Fibroblast of lung (primary cell): ENCODE data around the gene MYO1E. TPM values are rescaled to one million over a fixed set of nuclear protein-coding genes. Genes with fewer than 3 reads are reported as not detected.
A peak's percentile ranks its signal among the peaks of the same experiment; 100 is the strongest.

Experiments used
- DNase-seq, 2 donors: peaks; one replicate each; pipeline versions ENCODE4 v3.0.0 to v3.0.0-alpha.2; 2010; ENCODE audit warnings: low read depth in 2 of 2
- H2AFZ ChIP-seq: 2 replicates; pipeline ENCODE4 v1.5.1; 2012; ENCODE audit warnings: low read length, control low read depth, inconsistent platforms
- H3K27ac ChIP-seq: 2 replicates; pipeline ENCODE4 v1.5.1; 2011; ENCODE audit warnings: low read length, control low read depth; ENCODE audit not compliant: insufficient read depth
- H3K27me3 ChIP-seq: 2 replicates; pipeline ENCODE4 v1.5.1; 2011; ENCODE audit warnings: mild to moderate bottlenecking, low read length; ENCODE audit not compliant: control insufficient read depth, insufficient read depth
- H3K36me3 ChIP-seq: 2 replicates; pipeline ENCODE4 v1.5.1; 2011; ENCODE audit warnings: low read length; ENCODE audit not compliant: control insufficient read depth, insufficient read depth
- H3K4me1 ChIP-seq: 2 replicates; pipeline ENCODE4 v1.5.1; 2011; ENCODE audit warnings: low read length; ENCODE audit not compliant: control insufficient read depth, insufficient read depth; ENCODE audit errors: extremely low read depth
- H3K4me2 ChIP-seq: 2 replicates; pipeline ENCODE4 v1.5.1; 2011; ENCODE audit warnings: low read length, control low read depth; ENCODE audit not compliant: insufficient read depth; ENCODE audit errors: extremely low read depth
- H3K4me3 ChIP-seq, 4 experiments: fragments of 200-600 bp in 1 of 4; sonication (generic) in 1 of 4; replicated peaks in 1 of 4; 2 replicates each; pipeline ENCODE4 v1.5.1; 2011 to 2016; ENCODE audit warnings: low read length in 4 of 4, low read depth in 3 of 4, mild to moderate bottlenecking in 3 of 4, control low read depth in 2 of 4, inconsistent platforms in 1 of 4, mixed read lengths in 1 of 4; ENCODE audit not compliant: insufficient read depth in 1 of 4; ENCODE audit errors: control extremely low read depth in 1 of 4
- H3K79me2 ChIP-seq: 2 replicates; pipeline ENCODE4 v1.5.1; 2012; ENCODE audit warnings: mild to moderate bottlenecking, low read length, inconsistent platforms; ENCODE audit not compliant: control insufficient read depth, insufficient read depth
- H3K9ac ChIP-seq: 2 replicates; pipeline ENCODE4 v1.5.1; 2011; ENCODE audit warnings: mild to moderate bottlenecking, low read length, control low read depth; ENCODE audit not compliant: insufficient read depth
- H3K9me3 ChIP-seq: 2 replicates; pipeline ENCODE4 v1.5.1; 2012; ENCODE audit warnings: low read depth, low read length; ENCODE audit not compliant: control insufficient read depth, insufficient read depth
- H4K20me1 ChIP-seq: 2 replicates; pipeline ENCODE4 v1.5.1; 2011; ENCODE audit warnings: low read length; ENCODE audit not compliant: control insufficient read depth, insufficient read depth; ENCODE audit errors: extremely low read depth
- CTCF ChIP-seq, 2 donors: IDR thresholded peaks in 1 of 2; conservative IDR thresholded peaks in 1 of 2; 1 replicate in 1 of 2; 2 replicates in 1 of 2; pipeline ENCODE4 v1.5.1; 2011 to 2012; ENCODE audit warnings: low read length in 2 of 2, control low read depth in 1 of 2, inconsistent platforms in 1 of 2, low read depth in 1 of 2, mild to moderate bottlenecking in 1 of 2
- EZH2 ChIP-seq: IDR thresholded peaks from 2 replicates; pipeline ENCODE4 v1.5.1; 2012; ENCODE audit warnings: low read length, control low read depth, mild to moderate bottlenecking; ENCODE audit errors: missing control alignments
- polyA plus RNA-seq, 2 donors: library from polyadenylated mRNA; depleted of rRNA in 1 of 2; stranded (reverse) in 1 of 2; unstranded in 1 of 2; fragments of >200 nt; gene quantifications; 2 replicates each; pipeline ENCODE4 v1.2.1, GENCODE V29; 2011 to 2012; ENCODE audit warnings: missing spikeins in 1 of 2
- total RNA-seq: library from RNA; depleted of rRNA; stranded (reverse); fragments of >200 nt; gene quantifications from 2 replicates; pipeline ENCODE4 v1.2.1, GENCODE V29; 2014

Gene MYO1E
- total and polyA plus RNA-seq, 2 donors (not counting 1 experiment from before 2014, with no cell fraction given) = 27.6 to 84.0 TPM

- no peaks in the 10 kb centered on the region for H3K36me3 ChIP-seq
- no peak overlapping the region for H2AFZ ChIP-seq
- H3K9ac ChIP-seq = no peak overlapping the region
- H3K27ac ChIP-seq = no peak overlapping the region
- H3K27me3 ChIP-seq = no peaks in the 10 kb centered on the region
- peak; percentile 20 to 90 for DNase-seq
- no peaks in the 10 kb centered on the region for H3K4me1 ChIP-seq
- H3K79me2 ChIP-seq = peaks cover 8% of the 10 kb centered on the region
- TF ChIP-seq CTCF (conservative IDR thresholded peaks at IDR 0.05 in 1 of 2, IDR thresholded peaks at IDR 0.05 in 1 of 2; ENCODE audit: low read depth in 1 of 2, low read length in 2 of 2) = no peak
- no peak for TF ChIP-seq EZH2
- H3K9me3 ChIP-seq = no peaks in the 10 kb centered on the region
- no peaks in the 10 kb centered on the region for H4K20me1 ChIP-seq
- H3K4me3 ChIP-seq = no peak overlapping the region
- no peak overlapping the region for H3K4me2 ChIP-seq
Measured at GRCh38 chr15:59274126-59274970, 98.3 kb downstream of the MYO1E start.

DNA sequence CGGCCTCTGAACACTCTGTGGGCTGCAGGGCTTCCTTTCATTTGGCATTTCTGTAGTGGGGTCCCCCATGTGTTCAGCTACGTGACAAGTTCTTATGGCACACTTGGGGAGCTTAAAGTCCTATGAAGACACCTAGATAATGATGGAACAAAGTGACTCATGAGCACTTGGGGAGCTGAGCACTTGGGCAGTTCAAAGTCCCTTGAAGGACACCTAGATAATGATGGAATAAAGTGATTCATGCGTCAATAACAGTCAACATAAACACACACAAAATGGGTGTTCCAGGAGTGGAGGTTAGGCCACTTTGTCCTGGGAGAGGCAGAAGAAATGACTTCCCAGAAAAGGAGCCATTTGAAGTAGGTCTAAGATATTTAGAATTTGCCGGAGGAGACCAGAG lies 99.4 kb downstream of the MYO1E start:
- H3K9ac ChIP-seq = no peak overlapping the region
- no peaks in the 10 kb centered on the region for H3K36me3 ChIP-seq
- H3K27me3 ChIP-seq = no peaks in the 10 kb centered on the region
- no peaks in the 10 kb centered on the region for H4K20me1 ChIP-seq
- H2AFZ ChIP-seq = no peak overlapping the region
- H3K4me1 ChIP-seq = no peaks in the 10 kb centered on the region
- DNase-seq = no peak
- H3K4me2 ChIP-seq = no peak overlapping the region
- TF ChIP-seq EZH2 = no peak
- TF ChIP-seq CTCF (conservative IDR thresholded peaks at IDR 0.05 in 1 of 2, IDR thresholded peaks at IDR 0.05 in 1 of 2; ENCODE audit: low read depth in 1 of 2, low read length in 2 of 2) = no peak
- no peak overlapping the region for H3K27ac ChIP-seq
- H3K79me2 ChIP-seq = peaks cover 8% of the 10 kb centered on the region
- no peak overlapping the region for H3K4me3 ChIP-seq
- H3K9me3 ChIP-seq = no peaks in the 10 kb centered on the region

DNA sequence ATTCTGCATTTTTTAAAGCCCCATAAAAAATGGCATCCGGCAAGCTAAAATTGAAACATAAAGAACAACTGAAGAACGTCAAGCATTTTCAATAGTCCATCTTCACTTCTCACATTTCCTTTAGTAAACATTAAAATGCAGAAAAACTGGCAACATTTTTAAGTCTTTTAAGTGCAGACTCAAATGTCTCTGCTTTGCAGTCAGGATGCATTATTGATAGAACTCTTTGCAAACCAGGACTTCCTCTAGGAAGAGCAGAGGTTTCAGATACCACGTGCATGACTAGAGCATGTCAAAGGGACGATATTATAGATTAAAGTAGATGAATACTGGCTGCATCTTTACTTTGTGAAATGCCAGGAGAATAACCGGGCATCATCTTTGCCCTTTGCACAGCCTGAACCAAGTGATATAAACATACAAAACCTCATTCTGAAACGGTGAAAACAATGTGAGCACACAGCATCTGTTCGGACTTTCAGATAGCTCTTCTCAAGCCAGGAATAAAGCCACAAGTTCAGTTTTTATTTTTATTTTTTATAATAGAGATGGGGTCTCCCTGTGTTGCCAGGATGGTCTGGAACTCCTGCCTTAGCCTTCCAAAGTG lies 101.0 kb downstream of the MYO1E start:
- no peak for DNase-seq
- H3K27me3 ChIP-seq = no peaks in the 10 kb centered on the region

More for the DNA sequence above, 101.0 kb downstream of the MYO1E start:
- Histone ChIP-seq H3K4me2 (no peak overlapping the region), H2AFZ (no peak overlapping the region), H4K20me1 (no peaks in the 10 kb centered on the region), H3K79me2 (peaks cover 7% of the 10 kb centered on the region), H3K4me3 (no peak overlapping the region), H3K4me1 (peaks cover 3% of the 10 kb centered on the region), H3K27ac (no peak overlapping the region), H3K9ac (no peak overlapping the region), H3K36me3 (no peaks in the 10 kb centered on the region), H3K9me3 (no peaks in the 10 kb centered on the region)
- no peak for TF ChIP-seq CTCF (conservative IDR thresholded peaks at IDR 0.05 in 1 of 2, IDR thresholded peaks at IDR 0.05 in 1 of 2; ENCODE audit: low read depth in 1 of 2, low read length in 2 of 2)
- no peak for TF ChIP-seq EZH2
